ENCODE data around the gene ENPP5. TPM values are rescaled to one million over a fixed set of nuclear protein-coding genes. Genes with fewer than 3 reads are reported as not detected.

Gene ENPP5
- total RNA-seq, 4 donors from 2014 or later = 0.47 to 2.6 (median 1.3) TPM

DNA sequence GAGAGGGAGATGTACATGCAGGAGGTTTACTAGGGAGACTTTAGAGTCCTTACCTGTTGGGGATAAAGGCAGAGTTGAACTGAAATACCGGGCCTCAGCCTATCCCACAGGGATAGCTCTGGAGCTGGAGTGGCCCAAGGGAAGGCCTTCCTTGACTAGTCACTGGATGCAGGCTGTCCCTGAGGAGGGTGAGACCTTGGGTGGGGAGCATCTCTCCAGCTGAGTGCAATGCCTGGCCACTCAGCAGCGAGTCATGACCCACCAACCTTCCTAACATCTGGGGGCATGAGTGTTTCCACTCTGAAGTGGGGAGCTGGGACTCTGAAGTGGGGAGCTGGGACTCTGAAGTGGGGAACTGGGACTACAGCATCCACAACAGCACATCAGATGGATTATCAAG is 46.1 kb upstream of the ENPP5 start:
- TF ChIP-seq POLR2AphosphoS5 (IDR thresholded peaks at IDR 0.05) (no peak), POLR2A (IDR thresholded peaks at IDR 0.05) (no peak)
- TF ChIP-seq, protein P1, sequence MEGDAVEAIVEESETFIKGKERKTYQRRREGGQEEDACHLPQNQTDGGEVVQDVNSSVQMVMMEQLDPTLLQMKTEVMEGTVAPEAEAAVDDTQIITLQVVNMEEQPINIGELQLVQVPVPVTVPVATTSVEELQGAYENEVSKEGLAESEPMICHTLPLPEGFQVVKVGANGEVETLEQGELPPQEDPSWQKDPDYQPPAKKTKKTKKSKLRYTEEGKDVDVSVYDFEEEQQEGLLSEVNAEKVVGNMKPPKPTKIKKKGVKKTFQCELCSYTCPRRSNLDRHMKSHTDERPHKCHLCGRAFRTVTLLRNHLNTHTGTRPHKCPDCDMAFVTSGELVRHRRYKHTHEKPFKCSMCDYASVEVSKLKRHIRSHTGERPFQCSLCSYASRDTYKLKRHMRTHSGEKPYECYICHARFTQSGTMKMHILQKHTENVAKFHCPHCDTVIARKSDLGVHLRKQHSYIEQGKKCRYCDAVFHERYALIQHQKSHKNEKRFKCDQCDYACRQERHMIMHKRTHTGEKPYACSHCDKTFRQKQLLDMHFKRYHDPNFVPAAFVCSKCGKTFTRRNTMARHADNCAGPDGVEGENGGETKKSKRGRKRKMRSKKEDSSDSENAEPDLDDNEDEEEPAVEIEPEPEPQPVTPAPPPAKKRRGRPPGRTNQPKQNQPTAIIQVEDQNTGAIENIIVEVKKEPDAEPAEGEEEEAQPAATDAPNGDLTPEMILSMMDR (IDR thresholded peaks at IDR 0.05) = no peak
- Histone ChIP-seq H3K4me3 (no peak overlapping the region), H3K36me3 (no peaks in the 10 kb centered on the region), H3K27ac (peak overlapping the region; percentile 4 to 60 (median 22)), H3K27me3 (no peaks in the 10 kb centered on the region), H3K9me3 (no peaks in the 10 kb centered on the region), H3K4me1 (peaks cover 0 to 29% (median 9%) of the 10 kb centered on the region in 3 donors)
- 86 to 100% methylated on average over 1 of the region's 2 CpGs for WGBS, 2 donors (ENCODE audit: low coverage in 1 of 2)
- no peak for ATAC-seq

DNA sequence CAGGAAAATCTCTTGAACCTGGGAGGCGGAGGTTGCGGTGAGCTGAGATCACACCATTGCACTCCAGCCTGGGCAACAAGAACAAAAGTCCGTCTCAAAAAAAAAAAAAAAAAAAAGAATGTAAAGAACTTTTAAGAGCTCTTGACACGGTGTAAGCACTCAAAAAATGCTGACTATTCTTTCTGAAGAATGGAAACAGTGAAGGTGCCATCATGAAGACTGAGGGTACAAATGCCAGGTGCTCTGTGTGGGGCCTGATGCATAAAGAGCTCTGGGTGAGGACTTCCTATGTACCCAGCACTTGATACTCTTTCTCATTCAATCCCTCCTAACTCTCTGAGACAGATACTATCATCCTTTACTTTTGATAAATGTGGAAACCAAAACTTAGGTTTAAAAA is 45.0 kb upstream of the ENPP5 start:
- TF ChIP-seq EP300 (IDR thresholded peaks at IDR 0.05) = no peak
- no peak for TF ChIP-seq POLR2AphosphoS5 (IDR thresholded peaks at IDR 0.05)
- TF ChIP-seq, protein P1 (IDR thresholded peaks at IDR 0.05) = no peak
- TF ChIP-seq POLR2A (IDR thresholded peaks at IDR 0.05) = no peak
- Histone ChIP-seq H3K4me3 (no peak overlapping the region), H3K27ac (no peak overlapping the region), H3K27me3 (no peaks in the 10 kb centered on the region), H3K9me3 (no peaks in the 10 kb centered on the region), H3K4me1 (peaks cover 0 to 29% (median 9%) of the 10 kb centered on the region in 3 donors), H3K36me3 (no peaks in the 10 kb centered on the region)
- 77 to 94% methylated on average over 2 to 3 of the region's 4 CpGs for WGBS, 2 donors (ENCODE audit: low coverage in 1 of 2)
- no peak for ATAC-seq

DNA sequence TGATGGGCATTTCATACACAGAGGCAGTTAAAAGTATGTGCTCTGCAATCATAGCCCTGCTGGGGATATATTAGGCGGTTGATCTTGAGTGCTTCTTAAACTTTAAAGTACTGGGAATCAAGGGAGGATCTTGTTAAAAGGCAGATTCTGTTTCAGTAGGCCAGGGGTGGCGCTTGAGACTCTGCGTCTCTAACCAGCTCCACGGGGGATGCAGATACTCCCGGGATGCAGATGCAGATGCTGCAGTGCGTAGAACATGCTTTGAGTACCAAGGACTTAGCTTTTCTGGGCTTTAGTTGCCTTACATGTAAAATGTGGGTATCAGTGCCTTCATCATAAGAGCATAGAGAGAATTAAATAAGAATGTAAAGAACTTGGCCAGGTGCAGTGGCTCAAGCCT is 44.4 kb upstream of the ENPP5 start:
- WGBS, 2 donors (ENCODE audit: low coverage in 1 of 2) = 68 to 82% methylated on average over 6 of the region's 6 CpGs
- TF ChIP-seq POLR2A (IDR thresholded peaks at IDR 0.05) = no peak
- Histone ChIP-seq H3K9me3 (no peaks in the 10 kb centered on the region), H3K4me1 (peaks cover 0 to 29% (median 9%) of the 10 kb centered on the region in 3 donors), H3K36me3 (no peaks in the 10 kb centered on the region), H3K27ac (no peak overlapping the region), H3K4me3 (no peak overlapping the region), H3K27me3 (no peaks in the 10 kb centered on the region)
- ATAC-seq = no peak

DNA sequence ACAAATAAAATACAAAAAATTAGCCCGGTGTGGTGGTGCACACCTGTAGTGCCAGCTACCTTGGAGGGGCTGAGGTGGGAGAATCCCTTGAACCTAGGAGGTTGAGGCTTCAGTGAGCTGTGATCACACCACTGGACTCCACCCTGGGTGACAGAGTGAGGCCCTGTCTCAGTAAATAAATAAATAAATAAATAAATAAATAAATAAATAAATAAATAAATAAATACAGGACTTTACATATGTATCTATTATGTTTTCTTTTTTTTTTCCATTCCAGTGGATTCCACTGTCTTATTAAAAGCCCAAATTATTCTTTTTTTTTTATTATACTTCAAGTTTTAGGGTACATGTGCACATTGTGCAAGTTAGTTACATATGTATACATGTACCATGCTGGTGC is 41.1 kb upstream of the ENPP5 start:
- H3K9me3 ChIP-seq = no peaks in the 10 kb centered on the region
- peaks cover 0 to 4% (median 0%) of the 10 kb centered on the region in 3 donors for H3K4me1 ChIP-seq
- no peak for ATAC-seq
- 100% methylated on average over 1 of the region's 1 CpG for WGBS, 2 donors (ENCODE audit: low coverage in 1 of 2)
- no peak for TF ChIP-seq EP300 (IDR thresholded peaks at IDR 0.05)
- TF ChIP-seq POLR2A (IDR thresholded peaks at IDR 0.05) = no peak
- TF ChIP-seq POLR2AphosphoS5 (IDR thresholded peaks at IDR 0.05) = no peak
- TF ChIP-seq, protein P1 (IDR thresholded peaks at IDR 0.05) = no peak
- no peak overlapping the region for H3K4me3 ChIP-seq
- H3K36me3 ChIP-seq = no peaks in the 10 kb centered on the region
- H3K27ac ChIP-seq = no peak overlapping the region
- no peaks in the 10 kb centered on the region for H3K27me3 ChIP-seq

DNA sequence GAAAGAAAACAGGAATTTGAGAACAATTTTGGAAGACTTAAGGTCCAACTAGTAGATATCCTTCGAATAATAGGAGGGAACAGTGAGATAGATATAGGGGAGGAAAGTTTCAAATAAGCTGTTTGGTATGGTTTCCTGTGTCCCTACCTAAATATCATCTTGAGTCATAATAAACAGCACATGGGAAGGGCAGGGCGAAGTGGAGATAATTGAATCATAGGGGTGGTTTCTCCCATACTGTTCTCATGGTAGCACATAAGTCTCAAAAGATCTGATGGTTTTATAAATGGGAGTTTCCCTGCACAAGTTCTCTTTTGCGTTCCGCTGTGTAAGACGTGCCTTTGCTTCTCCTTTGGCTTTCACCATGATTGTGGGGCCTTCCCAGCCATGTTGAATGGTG is 39.5 kb upstream of the ENPP5 start:
- no peak overlapping the region for H3K4me3 ChIP-seq
- H3K27me3 ChIP-seq = no peaks in the 10 kb centered on the region
- H3K27ac ChIP-seq = no peak overlapping the region
- no peaks in the 10 kb centered on the region for H3K4me1 ChIP-seq
- H3K9me3 ChIP-seq = no peaks in the 10 kb centered on the region
- WGBS, 2 donors (ENCODE audit: low coverage in 1 of 2) = 76 to 86% methylated on average over 5 of the region's 5 CpGs
- ATAC-seq = no peak
- H3K36me3 ChIP-seq = no peaks in the 10 kb centered on the region
- TF ChIP-seq EP300 (IDR thresholded peaks at IDR 0.05) (no peak), POLR2A (IDR thresholded peaks at IDR 0.05) (no peak), POLR2AphosphoS5 (IDR thresholded peaks at IDR 0.05) (no peak)
- TF ChIP-seq, protein P1 (IDR thresholded peaks at IDR 0.05) = no peak

Data from gastroesophageal sphincter (tissue), 4 donors.